Fibroblast of skin of left quadriceps (primary cell): ENCODE results near the gene CDAN1.

Experiments used
- DNase-seq, 2 experiments: peaks; one replicate each; pipeline ENCODE4 v3.0.0-alpha.2; 2013; ENCODE audit warnings: low read depth in 2 of 2

The CDAN1 gene

GRCh38 chr15:42733027-42733426 lies 3.9 kb downstream of the CDAN1 start:
- no peak for DNase-seq

DNA sequence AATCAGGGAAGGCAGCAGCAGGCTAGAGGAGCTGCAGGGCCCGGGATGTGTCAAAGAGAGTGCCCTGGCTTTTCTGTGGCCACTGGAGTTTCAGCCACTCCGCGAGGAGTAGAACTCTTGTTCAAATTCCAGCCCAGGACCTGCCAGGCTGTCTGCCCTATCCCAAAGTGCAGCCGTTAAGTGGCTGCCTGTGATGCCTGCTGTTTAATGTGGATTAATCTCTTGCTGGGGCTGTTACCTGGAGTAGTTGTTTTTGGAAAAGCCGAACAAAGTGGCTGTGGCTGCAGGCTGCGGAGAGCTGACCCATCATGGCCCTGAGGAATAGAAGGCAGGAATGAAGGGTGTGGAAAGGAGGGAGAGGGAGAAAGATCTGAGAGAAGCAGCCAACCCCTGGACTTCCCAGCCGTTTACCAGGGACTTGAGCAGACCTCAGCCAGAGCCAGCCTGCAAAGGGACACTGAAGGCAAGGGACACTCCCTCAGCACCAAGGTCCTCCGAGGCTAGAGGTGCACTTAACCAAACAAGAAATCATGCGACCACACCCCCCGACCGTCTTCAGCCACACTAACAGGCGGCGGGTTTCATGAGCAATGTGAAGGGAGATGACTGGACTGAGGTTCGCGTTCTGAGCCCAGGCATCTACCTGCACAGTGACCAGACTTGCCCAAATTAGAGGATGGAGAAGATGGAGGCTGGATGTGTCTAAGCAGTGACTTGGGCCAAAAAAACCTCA lies 4.7 kb downstream of the CDAN1 start:
- no peak for DNase-seq

- DNase-seq = no peak
Measured at GRCh38 chr15:42731461-42731860, 5.5 kb downstream of the CDAN1 start.

DNA sequence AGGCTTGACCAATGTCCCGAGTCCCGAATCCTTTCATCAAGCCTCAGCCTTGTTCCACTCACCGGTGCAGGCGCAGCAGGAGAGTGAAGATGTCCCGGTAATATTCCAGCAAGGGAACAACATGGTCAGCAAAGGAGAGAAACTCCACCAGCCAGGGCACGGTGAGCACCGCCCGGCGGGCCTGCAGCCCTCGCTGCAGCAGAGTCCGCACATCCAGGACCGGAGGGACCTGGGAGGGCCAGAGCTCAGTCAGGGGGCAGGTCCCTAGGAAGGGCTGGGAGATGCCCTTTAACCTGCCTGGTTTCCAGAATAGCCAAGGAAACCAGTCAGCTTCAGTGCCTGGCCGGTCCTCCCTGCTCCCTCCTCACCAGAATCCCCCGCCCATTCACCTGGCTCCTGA lies 6.4 kb downstream of the CDAN1 start:
- no peak for DNase-seq

GRCh38 chr15:42730135-42730534 lies 6.8 kb downstream of the CDAN1 start:
- DNase-seq = no peak

GRCh38 chr15:42729409-42729808 lies 7.5 kb downstream of the CDAN1 start:
- no peak for DNase-seq

DNA sequence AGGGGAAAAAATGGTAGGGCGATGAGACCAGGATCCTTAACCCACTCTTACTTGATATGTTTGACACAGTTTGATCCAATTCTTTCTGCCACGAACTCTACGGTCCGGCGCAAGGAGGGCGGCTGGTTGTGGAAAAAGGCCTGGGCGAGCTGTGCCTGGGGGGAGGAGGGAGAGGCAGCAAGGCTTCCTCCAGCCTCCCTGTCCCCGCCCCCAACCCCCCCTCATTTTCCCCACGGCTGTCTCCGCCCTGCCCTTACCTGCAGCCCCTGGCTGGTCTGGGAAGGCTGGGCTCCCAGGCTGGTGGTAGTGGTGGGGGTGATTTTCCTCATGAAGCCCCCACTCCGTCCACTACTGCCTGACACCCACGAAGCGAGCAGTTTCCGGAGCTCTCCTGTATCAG lies 8.0 kb downstream of the CDAN1 start:
- DNase-seq = no peak

DNA sequence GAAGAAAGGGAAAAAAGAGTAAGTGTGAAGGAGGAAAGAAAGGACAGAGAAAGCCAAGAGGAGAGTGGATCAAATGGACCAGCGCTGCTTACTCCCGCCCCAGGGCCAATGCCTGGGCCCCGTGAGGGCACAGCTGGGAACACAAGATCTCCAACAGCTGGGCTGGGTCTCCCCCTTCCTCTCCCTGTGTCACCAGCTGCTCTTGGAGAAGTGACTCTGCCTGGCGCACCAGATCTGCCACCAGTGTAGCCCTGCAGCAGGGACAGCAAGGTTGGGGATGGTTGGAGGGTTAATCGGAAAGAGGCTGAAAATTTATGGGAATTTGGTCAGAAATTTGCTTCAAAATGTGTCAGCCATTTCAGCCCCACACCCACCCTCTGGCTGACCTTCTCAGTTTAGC lies 8.4 kb downstream of the CDAN1 start:
- no peak for DNase-seq

- no peak for DNase-seq
Measured at GRCh38 chr15:42727750-42728381, 9.1 kb downstream of the CDAN1 start.

GRCh38 chr15:42726114-42726513 lies 10.8 kb downstream of the CDAN1 start:
- no peak for DNase-seq

DNA sequence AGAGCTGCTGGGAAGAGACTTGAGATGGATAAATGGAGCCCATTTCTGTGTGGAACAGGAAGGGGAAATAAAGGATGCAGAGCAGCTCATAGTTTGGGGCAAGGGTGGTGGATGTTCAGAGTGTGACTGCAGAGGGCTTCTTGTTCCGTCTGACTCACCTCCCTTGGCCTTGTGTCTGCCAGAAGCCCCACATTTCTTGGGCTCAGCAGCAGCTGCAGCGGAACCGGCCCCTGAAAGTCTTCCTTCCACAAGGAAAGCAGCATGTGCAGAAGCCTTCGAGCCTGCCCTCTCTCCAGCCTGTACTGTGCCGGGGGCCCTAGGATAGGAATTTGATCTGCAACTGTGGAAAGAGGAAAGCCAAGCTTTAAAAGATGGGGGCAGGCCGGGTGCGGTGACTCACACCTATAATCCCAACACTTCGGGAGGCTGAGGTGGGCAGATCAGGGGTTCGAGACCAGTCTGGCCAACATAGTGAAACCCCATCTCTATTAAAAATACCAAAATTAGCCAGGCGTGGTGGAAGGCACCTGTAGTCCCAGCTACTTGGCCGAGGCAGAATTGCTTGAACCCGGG lies 11.5 kb downstream of the CDAN1 start:
- no peak for DNase-seq

- DNase-seq = no peak
Measured at GRCh38 chr15:42724276-42724675, 12.7 kb downstream of the CDAN1 start.

- DNase-seq = no peak
Measured at GRCh38 chr15:42723068-42723467, 13.9 kb downstream of the CDAN1 start.

GRCh38 chr15:42721916-42722315 lies 15.0 kb downstream of the CDAN1 start:
- no peak for DNase-seq

DNA sequence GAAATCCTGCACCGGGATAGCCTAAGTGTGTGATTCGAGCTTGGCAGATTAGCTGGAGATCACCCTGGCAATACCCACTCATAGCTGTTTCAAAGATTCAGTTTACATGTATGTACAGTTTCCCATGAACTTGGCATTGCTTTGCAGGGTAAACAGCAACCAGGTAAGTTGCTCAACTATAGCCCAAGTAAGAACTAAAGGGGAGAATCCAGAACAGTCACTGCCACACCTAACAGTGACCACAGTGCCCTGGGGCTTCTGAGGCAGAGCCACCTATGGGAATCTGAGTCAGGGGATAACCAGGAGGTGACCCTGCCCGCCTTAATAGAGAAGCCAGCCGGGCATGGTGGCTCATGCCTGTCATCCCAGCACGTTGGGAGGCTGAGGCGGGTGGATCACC lies 15.9 kb downstream of the CDAN1 start:
- no peak for DNase-seq

- DNase-seq = no peak
Measured at GRCh38 chr15:42720071-42720470, 16.9 kb downstream of the CDAN1 start.

- DNase-seq = no peak
Measured at GRCh38 chr15:42719043-42719442, 17.9 kb downstream of the CDAN1 start.

GRCh38 chr15:42716626-42717025 lies 20.3 kb downstream of the CDAN1 start:
- DNase-seq = no peak

DNA sequence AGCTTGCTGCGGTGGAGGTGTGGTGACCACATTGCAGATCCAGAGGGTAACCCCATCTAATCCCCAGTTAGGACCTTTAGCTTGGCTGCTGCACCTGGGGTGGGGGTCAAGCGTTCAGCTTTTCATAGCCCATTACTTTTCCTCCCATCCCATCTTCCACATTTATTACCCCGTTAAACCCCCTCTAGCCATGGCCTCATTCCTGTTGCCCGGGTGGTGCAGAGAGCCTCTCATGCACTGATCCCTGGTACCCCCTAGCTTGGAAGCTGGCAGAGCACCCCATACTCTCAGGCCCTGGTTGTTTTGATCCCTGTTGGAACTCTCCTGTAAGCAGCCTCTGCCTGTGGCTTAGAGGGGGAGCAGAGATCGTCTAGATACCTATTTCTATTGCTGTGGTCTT lies 20.8 kb downstream of the CDAN1 start:
- no peak for DNase-seq

DNA sequence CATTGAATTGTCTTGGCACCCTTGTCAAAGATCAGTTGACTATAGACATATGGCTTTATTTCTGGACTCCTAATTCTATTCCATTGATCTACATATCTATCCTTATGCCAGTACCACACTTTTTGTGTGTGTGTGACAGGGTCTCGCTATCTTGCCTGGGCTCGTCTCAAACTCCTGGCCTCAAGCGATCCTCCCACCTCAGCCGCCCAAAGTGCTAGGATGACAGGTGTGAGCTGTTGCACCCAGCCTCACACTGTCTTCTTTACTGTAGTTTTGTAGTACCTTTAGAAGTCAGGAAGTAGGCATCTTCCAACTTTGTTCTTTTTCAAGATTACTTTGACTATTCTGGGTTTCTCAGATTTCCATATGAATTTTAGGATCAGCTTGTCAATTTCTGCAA lies 24.3 kb downstream of the CDAN1 start:
- no peak for DNase-seq

GRCh38 chr15:42711746-42712145 lies 25.2 kb downstream of the CDAN1 start:
- no peak for DNase-seq

DNA sequence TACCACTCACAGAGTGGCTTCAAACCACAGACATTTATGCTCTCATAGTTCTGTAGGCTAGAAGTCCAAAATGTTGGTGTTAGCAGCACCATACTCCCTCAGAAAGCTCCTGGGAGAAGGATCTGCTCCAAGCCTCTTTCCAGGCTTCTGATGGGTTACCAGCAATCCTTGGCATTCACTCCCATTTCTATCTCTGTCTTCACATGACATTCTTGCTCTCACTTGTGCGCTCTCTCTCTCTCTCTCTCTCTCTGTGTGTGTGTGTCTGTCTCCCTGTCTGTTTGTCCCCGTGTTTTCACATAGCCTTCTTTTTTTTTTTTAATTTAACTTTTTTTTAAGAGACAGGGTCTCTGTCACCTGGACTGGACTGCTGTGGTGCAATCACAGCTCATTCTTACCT lies 26.3 kb downstream of the CDAN1 start:
- no peak for DNase-seq

DNA sequence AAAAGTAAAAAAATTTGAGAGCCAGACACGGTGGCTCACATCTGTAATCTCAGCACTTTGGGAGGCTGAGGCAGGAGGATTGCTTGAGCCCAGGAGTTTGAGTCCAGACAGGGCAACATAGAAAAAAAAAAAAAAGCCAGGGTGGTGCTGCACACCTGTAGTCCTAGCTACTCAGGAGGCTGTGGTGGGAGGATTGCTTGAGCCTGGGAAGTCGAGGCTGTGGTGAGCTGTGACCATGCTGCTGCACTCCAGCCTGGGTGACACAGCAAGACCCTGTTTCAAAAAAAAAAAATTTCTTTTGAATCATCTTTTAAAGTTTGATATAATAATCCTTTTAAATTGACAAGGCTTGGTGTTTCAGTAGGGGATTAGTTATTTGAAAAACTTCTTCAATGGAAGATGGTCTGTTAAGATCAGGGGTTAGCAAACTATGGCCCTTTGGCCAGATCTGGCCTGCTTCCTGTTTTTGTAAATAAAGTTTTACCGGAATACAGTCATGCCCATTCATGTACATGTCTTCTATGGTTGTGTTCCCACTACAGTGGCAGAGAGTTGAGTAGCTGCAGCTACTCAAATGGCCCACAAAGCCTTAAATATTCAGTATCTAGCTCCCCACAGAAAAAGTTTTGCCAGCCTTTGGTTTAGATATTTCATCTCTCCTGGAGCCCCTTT lies 28.9 kb downstream of the CDAN1 start:
- no peak for DNase-seq
